NCI-H82 treated with DMSO at 0.1 percent for 48 hours (cell line): ENCODE results near the gene FARP1.
"Not testable (repeated sequence)": the region's sequence is repeated elsewhere in the genome, so short reads cannot be mapped to it uniquely, and the experiment has no call there.

ENCODE experiments used
- DNase-seq: peaks from one replicate; lab custom pipeline; 2025; ENCODE audit not compliant: unreplicated experiment; lab: John Stamatoyannopoulos, UW

The FARP1 gene

GRCh38 chr13:98222081-98222554 lies 79.2 kb downstream of the FARP1 start:
- no peak for DNase-seq

- DNase-seq = no peak
Measured at GRCh38 chr13:98222816-98223215, 79.9 kb downstream of the FARP1 start.

GRCh38 chr13:98223741-98224140 lies 80.8 kb downstream of the FARP1 start:
- DNase-seq = no peak

- no peak for DNase-seq
Measured at GRCh38 chr13:98224557-98224956, 81.7 kb downstream of the FARP1 start.

GRCh38 chr13:98225036-98225940 lies 82.4 kb downstream of the FARP1 start:
- DNase-seq = no peak

GRCh38 chr13:98226496-98226895 lies 83.6 kb downstream of the FARP1 start:
- no peak for DNase-seq

GRCh38 chr13:98228661-98229341 lies 85.9 kb downstream of the FARP1 start:
- no peak for DNase-seq

- DNase-seq = not testable (repeated sequence)
Measured at GRCh38 chr13:98230762-98231161, 87.9 kb downstream of the FARP1 start.

GRCh38 chr13:98232456-98232855 lies 89.6 kb downstream of the FARP1 start:
- DNase-seq = no peak

- no peak for DNase-seq
Measured at GRCh38 chr13:98233127-98233526, 90.2 kb downstream of the FARP1 start.

GRCh38 chr13:98234348-98234747 lies 91.5 kb downstream of the FARP1 start:
- DNase-seq = no peak

- no peak for DNase-seq
Measured at GRCh38 chr13:98236197-98236596, 93.3 kb downstream of the FARP1 start.

GRCh38 chr13:98237331-98237730 lies 94.4 kb downstream of the FARP1 start:
- DNase-seq = no peak

GRCh38 chr13:98239162-98240076 lies 96.5 kb downstream of the FARP1 start:
- DNase-seq = no peak

GRCh38 chr13:98240135-98240534 lies 97.2 kb downstream of the FARP1 start:
- no peak for DNase-seq

GRCh38 chr13:98240974-98241373 lies 98.1 kb downstream of the FARP1 start:
- DNase-seq = no peak

GRCh38 chr13:98241976-98242375 lies 99.1 kb downstream of the FARP1 start:
- no peak for DNase-seq

GRCh38 chr13:98242403-98242802 lies 99.5 kb downstream of the FARP1 start:
- no peak for DNase-seq

GRCh38 chr13:98243929-98244272 lies 101.0 kb downstream of the FARP1 start:
- DNase-seq = no peak

GRCh38 chr13:98246538-98247172 lies 103.8 kb downstream of the FARP1 start:
- DNase-seq = peak; percentile 11

GRCh38 chr13:98251708-98252107 lies 108.8 kb downstream of the FARP1 start:
- DNase-seq = no peak
